ENCODE results near the gene PDE4B. TPM values are rescaled to one million over a fixed set of nuclear protein-coding genes. Genes with fewer than 3 reads are reported as not detected.

The PDE4B gene
- total RNA-seq, 2 experiments from 2014 or later = 2.4 to 3.1 TPM

DNA sequence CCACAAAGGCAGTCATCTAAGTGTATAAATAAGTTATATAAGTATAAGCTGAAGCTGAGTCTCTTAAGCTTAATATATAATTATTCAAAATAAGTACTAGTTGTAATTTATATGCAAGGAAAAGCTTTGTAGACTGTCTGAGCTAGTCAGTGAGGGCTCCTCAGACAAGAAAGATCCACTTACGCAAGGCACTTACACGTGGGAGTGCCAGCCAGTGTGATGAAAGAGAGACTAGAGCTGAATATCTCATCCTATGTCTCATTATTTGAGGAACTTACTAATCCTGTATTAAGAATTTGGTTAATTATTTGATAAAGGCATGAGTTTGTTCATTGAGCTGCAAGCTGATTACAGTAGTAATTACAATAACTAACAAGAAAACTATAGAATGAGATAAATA is 146.9 kb downstream of the PDE4B start:
- no peak for DNase-seq (ENCODE audit: low spot score)
- no peaks in the 10 kb centered on the region for H3K36me3 ChIP-seq (ENCODE audit: insufficient read depth, low read length)
- H3K27ac ChIP-seq (ENCODE audit: low read depth, low read length, poor library complexity, severe bottlenecking) = no peak overlapping the region
- H3K79me2 ChIP-seq (ENCODE audit: insufficient read depth, low read depth, low read length) = no peaks in the 10 kb centered on the region
- H3K9me2 ChIP-seq (ENCODE audit: insufficient read depth, low read length) = no peaks in the 10 kb centered on the region
- intact Hi-C loops (cut with micrococcal nuclease; ENCODE audit: unreplicated experiment) = no loop called here
- no peaks in the 10 kb centered on the region for H3K9me3 ChIP-seq (ENCODE audit: low read length)
- no peak overlapping the region for H3K4me3 ChIP-seq (ENCODE audit: low read depth, low read length, poor library complexity, severe bottlenecking)
- no peak overlapping the region for H3K4me2 ChIP-seq (ENCODE audit: low read length)
- no peaks in the 10 kb centered on the region for H3K4me1 ChIP-seq (ENCODE audit: insufficient read depth, low read length, poor library complexity, severe bottlenecking)
- no TSS peak for BruUV-seq (replicated peaks)
- CTCF ChIA-PET (ENCODE audit: unreplicated experiment) = no interaction called here
- POLR2A ChIA-PET = interaction anchor here (0.9 to 1.5 kb wide), 2 partner anchors 14 to 15 kb away, joined by 3 read pairs; no protein-coding TSS in a partner anchor
- TF ChIP-seq, protein P1, sequence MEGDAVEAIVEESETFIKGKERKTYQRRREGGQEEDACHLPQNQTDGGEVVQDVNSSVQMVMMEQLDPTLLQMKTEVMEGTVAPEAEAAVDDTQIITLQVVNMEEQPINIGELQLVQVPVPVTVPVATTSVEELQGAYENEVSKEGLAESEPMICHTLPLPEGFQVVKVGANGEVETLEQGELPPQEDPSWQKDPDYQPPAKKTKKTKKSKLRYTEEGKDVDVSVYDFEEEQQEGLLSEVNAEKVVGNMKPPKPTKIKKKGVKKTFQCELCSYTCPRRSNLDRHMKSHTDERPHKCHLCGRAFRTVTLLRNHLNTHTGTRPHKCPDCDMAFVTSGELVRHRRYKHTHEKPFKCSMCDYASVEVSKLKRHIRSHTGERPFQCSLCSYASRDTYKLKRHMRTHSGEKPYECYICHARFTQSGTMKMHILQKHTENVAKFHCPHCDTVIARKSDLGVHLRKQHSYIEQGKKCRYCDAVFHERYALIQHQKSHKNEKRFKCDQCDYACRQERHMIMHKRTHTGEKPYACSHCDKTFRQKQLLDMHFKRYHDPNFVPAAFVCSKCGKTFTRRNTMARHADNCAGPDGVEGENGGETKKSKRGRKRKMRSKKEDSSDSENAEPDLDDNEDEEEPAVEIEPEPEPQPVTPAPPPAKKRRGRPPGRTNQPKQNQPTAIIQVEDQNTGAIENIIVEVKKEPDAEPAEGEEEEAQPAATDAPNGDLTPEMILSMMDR (conservative IDR thresholded peaks at IDR 0.05; ENCODE audit: low read length) = no peak
- TF ChIP-seq EZH2phosphoT487 (IDR thresholded peaks at IDR 0.05; ENCODE audit: borderline replicate concordance, low read depth, low read length) = no peak
- no peaks in the 10 kb centered on the region for H4K20me1 ChIP-seq (ENCODE audit: insufficient read depth, low read length)
- H2AFZ ChIP-seq (ENCODE audit: low read length) = no peak overlapping the region

DNA sequence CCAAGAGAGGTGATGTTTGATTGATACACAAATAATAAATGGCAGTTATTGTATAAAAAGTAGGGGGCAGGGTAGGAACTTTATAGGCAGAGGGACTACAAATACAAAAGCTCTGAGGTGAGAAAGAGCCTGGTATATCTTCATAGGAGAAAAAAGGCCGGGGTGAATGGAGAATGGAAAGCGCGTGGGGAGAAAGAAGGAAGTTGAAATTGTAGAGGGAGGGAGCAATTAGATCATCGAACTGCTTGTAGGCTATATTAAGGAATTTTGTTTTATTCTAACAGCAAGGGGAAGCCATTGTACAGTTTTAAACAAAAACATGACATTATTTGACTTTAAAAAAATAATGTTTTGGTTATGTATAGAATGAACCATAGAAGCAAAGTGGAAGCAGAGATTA is 147.4 kb downstream of the PDE4B start:
- Histone ChIP-seq H3K79me2 (ENCODE audit: insufficient read depth, low read depth, low read length) (no peaks in the 10 kb centered on the region), H3K9me3 (ENCODE audit: low read length) (no peaks in the 10 kb centered on the region), H3K27ac (ENCODE audit: low read depth, low read length, poor library complexity, severe bottlenecking) (no peak overlapping the region), H3K4me1 (ENCODE audit: insufficient read depth, low read length, poor library complexity, severe bottlenecking) (no peaks in the 10 kb centered on the region), H4K20me1 (ENCODE audit: insufficient read depth, low read length) (no peaks in the 10 kb centered on the region), H2AFZ (ENCODE audit: low read length) (no peak overlapping the region), H3K4me3 (ENCODE audit: low read depth, low read length, poor library complexity, severe bottlenecking) (no peak overlapping the region), H3K9me2 (ENCODE audit: insufficient read depth, low read length) (no peaks in the 10 kb centered on the region), H3K4me2 (ENCODE audit: low read length) (no peak overlapping the region), H3K36me3 (ENCODE audit: insufficient read depth, low read length) (no peaks in the 10 kb centered on the region)
- DNase-seq (ENCODE audit: low spot score) = no peak
- ChIA-PET CTCF (ENCODE audit: unreplicated experiment) (no interaction called here), POLR2A (interaction anchor here (0.9 to 1.5 kb wide), 2 partner anchors 14 to 15 kb away, joined by 3 read pairs; no protein-coding TSS in a partner anchor)
- no peak for TF ChIP-seq EZH2phosphoT487 (IDR thresholded peaks at IDR 0.05; ENCODE audit: borderline replicate concordance, low read depth, low read length)
- TF ChIP-seq, protein P1 (conservative IDR thresholded peaks at IDR 0.05; ENCODE audit: low read length) = no peak
- BruUV-seq (replicated peaks) = no TSS peak
- intact Hi-C loops (cut with micrococcal nuclease; ENCODE audit: unreplicated experiment) = no loop called here

DNA sequence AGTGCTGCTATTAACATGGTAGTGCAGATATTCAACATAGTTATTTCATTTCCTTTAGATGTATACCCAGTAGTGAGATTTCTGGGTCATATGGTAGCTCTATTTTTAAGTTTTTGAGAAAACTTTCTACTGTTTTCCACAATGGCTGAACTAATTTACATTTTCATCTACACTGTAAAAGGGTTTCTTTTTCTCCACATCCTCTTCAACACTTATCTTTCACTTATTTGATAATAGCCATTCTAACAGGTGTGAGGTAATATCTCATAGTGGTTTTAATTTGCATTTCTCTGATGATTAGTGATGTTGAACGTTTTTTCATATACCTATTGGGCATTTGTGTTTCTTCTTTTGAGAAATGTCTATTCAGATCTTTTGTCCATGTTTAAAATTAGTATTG is 149.8 kb downstream of the PDE4B start:
- POLR2A ChIA-PET = no interaction called here
- Histone ChIP-seq H3K4me1 (ENCODE audit: insufficient read depth, low read length, poor library complexity, severe bottlenecking) (no peaks in the 10 kb centered on the region), H3K27ac (ENCODE audit: low read depth, low read length, poor library complexity, severe bottlenecking) (no peak overlapping the region), H3K79me2 (ENCODE audit: insufficient read depth, low read depth, low read length) (no peaks in the 10 kb centered on the region), H3K9me2 (ENCODE audit: insufficient read depth, low read length) (no peaks in the 10 kb centered on the region), H3K36me3 (ENCODE audit: insufficient read depth, low read length) (no peaks in the 10 kb centered on the region), H3K9me3 (ENCODE audit: low read length) (no peaks in the 10 kb centered on the region), H4K20me1 (ENCODE audit: insufficient read depth, low read length) (no peaks in the 10 kb centered on the region), H3K4me3 (ENCODE audit: low read depth, low read length, poor library complexity, severe bottlenecking) (no peak overlapping the region), H2AFZ (ENCODE audit: low read length) (no peak overlapping the region), H3K4me2 (ENCODE audit: low read length) (no peak overlapping the region)
- DNase-seq (ENCODE audit: low spot score) = no peak
- BruUV-seq (replicated peaks) = no TSS peak
- TF ChIP-seq EZH2phosphoT487 (IDR thresholded peaks at IDR 0.05; ENCODE audit: borderline replicate concordance, low read depth, low read length) = no peak
- intact Hi-C loops (cut with micrococcal nuclease; ENCODE audit: unreplicated experiment) = no loop called here
- CTCF ChIA-PET (ENCODE audit: unreplicated experiment) = no interaction called here
